NCI-H748 (cell line): ENCODE data around the gene NIM1K.
"Not testable (repeated sequence)": the region's sequence is repeated elsewhere in the genome, so short reads cannot be mapped to it uniquely, and the experiment has no call there.

Source experiments
- DNase-seq: peaks from one replicate; lab custom pipeline; 2025; ENCODE audit not compliant: unreplicated experiment; lab: John Stamatoyannopoulos, UW

NIM1K gene

GRCh38 chr5:43191740-43192557, at the start of gene NIM1K:
Gene NIM1K (plus strand): TSS chr5:43192225. CDS start chr5:43245776, 53,551 bp downstream.
- peak; percentile 92 for DNase-seq

- no peak for DNase-seq
These were observed 47.0 kb upstream of the NIM1K start for GRCh38 chr5:43145071-43145470.

- DNase-seq, result no peak
These were observed 45.1 kb upstream of the NIM1K start for GRCh38 chr5:43146958-43147357.

GRCh38 chr5:43148417-43148816, 43.6 kb upstream of the NIM1K start:
- DNase-seq, result no peak

- no peak for DNase-seq
These were observed 42.8 kb upstream of the NIM1K start for GRCh38 chr5:43149231-43149630.

DNA sequence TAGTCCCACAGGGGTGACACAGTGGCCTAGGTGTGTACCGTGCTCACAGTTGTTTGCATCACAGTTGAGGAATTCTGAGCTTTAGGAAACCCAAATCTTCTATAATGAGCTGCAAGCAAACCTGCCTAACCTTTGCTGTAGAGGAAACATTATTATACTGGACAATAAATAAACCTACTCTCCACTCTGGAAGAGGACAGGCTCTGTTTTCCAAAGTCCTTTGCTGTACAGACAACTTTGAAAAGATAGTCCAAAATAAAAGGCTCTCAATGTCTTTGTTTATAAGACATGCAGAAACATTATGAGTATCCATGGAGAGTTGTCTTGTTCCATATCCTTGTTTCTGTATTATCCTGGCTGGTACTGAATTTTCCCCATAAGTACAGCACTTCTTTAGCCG, 42.0 kb upstream of the NIM1K start:
- DNase-seq, result no peak

- no peak for DNase-seq
These were observed 41.3 kb upstream of the NIM1K start for GRCh38 chr5:43150748-43151147.

GRCh38 chr5:43152946-43153345, 39.1 kb upstream of the NIM1K start:
- DNase-seq, result no peak

DNA sequence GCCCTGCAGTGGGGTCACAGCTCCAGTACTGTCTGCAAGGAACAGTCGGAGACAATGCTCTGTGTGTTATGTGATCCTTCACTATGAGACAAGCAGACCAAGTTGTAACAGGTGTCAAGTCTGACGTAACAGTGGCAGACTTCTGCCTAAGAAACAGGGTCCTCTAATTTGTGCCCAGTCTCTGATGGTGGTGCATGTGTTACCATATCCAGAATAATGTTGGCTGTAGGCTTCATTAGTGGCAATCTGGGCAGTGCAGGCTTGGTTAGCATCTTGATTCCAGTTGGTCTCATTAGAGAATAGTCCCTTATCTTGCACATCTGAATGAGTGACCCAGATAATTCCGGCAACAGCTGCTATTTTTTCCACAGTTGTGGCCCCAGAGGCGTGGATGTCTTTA, 37.6 kb upstream of the NIM1K start:
- DNase-seq, result no peak

- no peak for DNase-seq
These were observed 36.5 kb upstream of the NIM1K start for GRCh38 chr5:43155394-43156096.

DNA sequence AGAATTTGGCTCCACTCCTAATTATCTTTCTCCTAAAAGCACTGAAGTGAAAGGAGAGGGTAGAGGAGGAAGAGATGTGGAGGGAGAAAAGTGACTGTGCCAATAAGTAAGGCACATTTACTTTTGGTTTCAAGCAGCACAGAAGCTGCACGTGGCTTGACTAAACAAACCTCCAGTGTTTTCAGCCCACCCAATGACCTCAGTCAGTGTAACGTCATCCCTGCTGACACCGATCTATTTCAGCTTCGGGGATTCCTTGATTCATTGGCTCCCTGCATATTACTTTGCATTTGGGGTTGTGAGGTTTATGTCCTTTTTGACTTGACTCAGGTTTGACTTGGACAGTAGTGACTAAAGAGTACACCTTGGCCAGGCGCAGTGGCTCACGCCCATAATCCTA, 35.6 kb upstream of the NIM1K start:
- no peak for DNase-seq

- no peak for DNase-seq
These were observed 35.0 kb upstream of the NIM1K start for GRCh38 chr5:43157068-43157467.

DNA sequence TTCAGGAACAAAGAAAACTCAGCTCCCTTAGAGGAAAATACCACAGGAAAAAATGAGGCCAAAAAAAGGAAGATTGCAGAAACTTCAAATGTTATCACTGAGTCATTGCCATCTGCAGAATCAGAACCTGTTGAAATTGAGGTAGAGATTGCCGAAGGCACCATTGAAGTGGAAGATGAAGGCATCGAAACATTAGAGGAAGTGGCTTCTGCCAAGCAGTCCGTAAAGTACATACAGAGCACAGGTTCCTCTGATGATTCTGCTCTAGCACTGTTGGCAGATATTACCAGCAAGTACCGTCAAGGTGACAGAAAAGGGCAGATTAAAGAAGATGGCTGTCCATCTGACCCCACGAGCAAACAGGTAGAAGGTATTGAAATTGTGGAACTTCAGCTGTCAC, 30.8 kb upstream of the NIM1K start:
- DNase-seq, result no peak

GRCh38 chr5:43164801-43165200, 27.2 kb upstream of the NIM1K start:
- not testable (repeated sequence) for DNase-seq

DNA sequence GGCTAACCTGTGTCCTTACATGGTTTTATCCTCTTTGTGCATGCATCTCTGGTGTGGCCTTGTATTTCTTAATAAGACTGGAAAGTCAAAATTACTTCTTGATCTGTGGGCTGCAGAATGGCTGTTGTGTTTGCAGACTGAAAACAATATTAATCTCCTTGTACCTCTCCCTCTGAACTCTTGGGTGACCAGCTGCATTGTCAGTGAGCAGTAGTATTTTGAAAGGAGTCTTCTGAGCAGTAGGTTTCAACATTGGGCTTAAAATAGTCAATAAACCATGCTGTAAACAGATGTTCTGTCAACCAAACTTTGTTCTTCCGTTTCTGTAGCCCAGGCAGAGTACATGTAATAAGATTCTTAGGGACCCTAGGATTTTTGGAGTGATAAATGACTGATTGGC, 26.7 kb upstream of the NIM1K start:
- DNase-seq, result no peak

DNA sequence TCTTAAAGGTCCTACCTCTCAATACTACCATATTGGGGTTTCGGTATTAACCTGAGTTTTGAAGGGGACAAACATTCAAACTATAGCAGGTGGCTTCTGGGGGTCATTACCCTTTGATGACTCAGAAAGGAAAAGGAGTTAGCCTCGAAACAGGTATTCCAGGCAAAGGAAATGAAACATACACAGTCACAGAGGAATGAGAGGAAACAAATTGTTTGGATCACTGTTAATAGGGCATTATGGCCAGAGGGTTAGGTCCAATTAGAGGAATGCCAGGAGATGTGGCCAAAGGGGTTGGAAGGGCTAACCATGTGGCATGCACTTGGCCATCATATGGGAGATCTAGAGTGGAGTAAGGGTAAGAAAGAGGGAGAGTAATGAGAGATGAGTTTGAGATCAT, 23.9 kb upstream of the NIM1K start:
- no peak for DNase-seq

- DNase-seq, result no peak
These were observed 20.6 kb upstream of the NIM1K start for GRCh38 chr5:43171451-43171850.

GRCh38 chr5:43171926-43172325, 20.1 kb upstream of the NIM1K start:
- no peak for DNase-seq

DNA sequence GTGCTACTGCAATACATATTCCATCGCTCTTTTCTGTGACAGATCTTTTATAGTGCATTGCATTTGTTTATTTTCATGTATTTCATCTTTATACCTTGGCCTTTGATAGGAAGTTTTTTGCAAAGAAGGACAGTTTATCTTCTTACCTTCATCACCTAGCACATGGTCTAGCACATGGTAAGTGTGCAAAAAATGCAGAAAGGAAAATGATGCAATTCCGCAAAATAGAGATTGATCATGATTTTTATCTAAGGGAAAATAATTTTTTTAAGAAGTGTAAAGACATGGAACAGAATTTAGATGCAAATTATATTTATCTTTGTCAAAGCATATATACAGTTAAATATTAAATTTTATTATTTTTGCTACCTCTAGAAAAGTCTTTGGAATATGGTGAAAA, 19.2 kb upstream of the NIM1K start:
- no peak for DNase-seq

DNA sequence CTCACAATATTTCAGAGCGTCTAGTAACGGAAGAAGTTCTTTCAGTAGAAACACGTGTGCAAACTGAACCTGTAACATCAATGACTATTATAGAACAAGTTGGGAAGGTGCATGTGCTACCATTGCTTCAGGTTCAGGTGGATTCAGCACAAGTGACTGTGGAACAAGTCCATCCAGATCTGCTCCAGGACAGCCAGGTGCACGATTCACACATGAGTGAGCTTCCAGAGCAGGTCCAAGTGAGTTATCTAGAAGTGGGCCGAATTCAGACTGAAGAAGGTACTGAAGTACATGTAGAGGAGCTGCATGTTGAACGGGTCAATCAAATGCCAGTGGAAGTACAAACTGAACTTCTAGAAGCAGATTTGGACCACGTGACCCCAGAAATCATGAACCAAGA, 17.4 kb upstream of the NIM1K start:
- DNase-seq, result no peak

- no peak for DNase-seq
These were observed 12.2 kb upstream of the NIM1K start for GRCh38 chr5:43179836-43180235.

DNA sequence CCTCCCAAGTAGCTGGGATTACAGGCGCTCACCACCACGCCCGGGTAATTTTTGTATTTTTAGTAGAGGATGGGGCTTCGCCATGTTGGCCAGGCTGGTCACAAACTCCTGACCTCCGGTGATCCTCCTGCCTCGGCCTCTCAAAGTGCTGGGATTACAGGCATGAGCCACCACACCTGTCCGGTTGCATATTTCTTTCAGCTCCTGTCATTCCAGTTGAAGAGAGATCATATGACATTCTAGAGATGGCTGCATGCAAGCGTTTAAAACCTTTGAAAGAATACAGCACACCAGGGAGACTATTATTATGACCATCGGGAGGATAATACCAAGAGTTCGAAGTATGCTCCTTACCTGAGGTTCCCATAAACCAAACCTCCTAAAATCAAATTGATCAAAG, 9.6 kb upstream of the NIM1K start:
- DNase-seq, result no peak

- DNase-seq, result not testable (repeated sequence)
These were observed 8.9 kb upstream of the NIM1K start for GRCh38 chr5:43183101-43183500.
